ENCODE measurements around the gene EIF4E1B. TPM values are rescaled to one million over a fixed set of nuclear protein-coding genes. Genes with fewer than 3 reads are reported as not detected.
"Not testable (repeated sequence)": the region's sequence is repeated elsewhere in the genome, so short reads cannot be mapped to it uniquely, and the experiment has no call there.

The EIF4E1B gene
- total RNA-seq, 4 donors from 2014 or later: not detected

DNA sequence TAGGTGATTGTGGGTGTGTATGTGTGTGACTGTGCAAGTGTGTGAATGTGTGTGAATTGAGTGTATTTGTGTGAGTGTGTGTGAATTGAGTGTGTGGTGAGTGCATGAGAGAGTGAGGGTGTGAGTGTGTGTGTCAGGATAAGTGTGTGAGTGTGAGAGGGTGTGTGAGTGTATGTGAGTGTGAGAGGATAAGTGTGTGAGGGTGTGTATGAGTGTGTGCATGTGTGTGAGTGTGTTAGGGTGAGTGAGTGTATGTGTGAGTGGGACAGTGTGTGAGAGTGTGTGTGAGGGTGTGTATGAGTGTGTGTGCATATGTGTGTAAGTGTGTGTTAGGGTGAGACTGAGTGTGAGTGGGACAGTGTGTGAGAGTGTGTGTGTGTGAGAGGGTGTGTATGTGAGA, 42.2 kb upstream of the EIF4E1B start:
- H3K36me3 ChIP-seq: no peaks in the 10 kb centered on the region
- DNase-seq: no peak
- intact Hi-C loops (cut with DNase I; ENCODE audit: low total_unique reads) (no loop called here), in situ Hi-C loops (cut with MboI; ENCODE audit: low sequenced_read_pairs in 4 of 4) (no loop called here)
- no peak overlapping the region for H3K27ac ChIP-seq
- H3K9me3 ChIP-seq: peaks cover 0 to 16% (median 2%) of the 10 kb centered on the region in 3 donors
- ATAC-seq: no peak
- TF ChIP-seq POLR2A (IDR thresholded peaks at IDR 0.05): no peak
- TF ChIP-seq, protein P1, sequence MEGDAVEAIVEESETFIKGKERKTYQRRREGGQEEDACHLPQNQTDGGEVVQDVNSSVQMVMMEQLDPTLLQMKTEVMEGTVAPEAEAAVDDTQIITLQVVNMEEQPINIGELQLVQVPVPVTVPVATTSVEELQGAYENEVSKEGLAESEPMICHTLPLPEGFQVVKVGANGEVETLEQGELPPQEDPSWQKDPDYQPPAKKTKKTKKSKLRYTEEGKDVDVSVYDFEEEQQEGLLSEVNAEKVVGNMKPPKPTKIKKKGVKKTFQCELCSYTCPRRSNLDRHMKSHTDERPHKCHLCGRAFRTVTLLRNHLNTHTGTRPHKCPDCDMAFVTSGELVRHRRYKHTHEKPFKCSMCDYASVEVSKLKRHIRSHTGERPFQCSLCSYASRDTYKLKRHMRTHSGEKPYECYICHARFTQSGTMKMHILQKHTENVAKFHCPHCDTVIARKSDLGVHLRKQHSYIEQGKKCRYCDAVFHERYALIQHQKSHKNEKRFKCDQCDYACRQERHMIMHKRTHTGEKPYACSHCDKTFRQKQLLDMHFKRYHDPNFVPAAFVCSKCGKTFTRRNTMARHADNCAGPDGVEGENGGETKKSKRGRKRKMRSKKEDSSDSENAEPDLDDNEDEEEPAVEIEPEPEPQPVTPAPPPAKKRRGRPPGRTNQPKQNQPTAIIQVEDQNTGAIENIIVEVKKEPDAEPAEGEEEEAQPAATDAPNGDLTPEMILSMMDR (IDR thresholded peaks at IDR 0.05 in 4 of 5, conservative IDR thresholded peaks at IDR 0.05 in 1 of 5): no peak
- H3K4me1 ChIP-seq: no peaks in the 10 kb centered on the region
- H3K27me3 ChIP-seq: no peaks in the 10 kb centered on the region
- H3K4me3 ChIP-seq: no peak overlapping the region

DNA sequence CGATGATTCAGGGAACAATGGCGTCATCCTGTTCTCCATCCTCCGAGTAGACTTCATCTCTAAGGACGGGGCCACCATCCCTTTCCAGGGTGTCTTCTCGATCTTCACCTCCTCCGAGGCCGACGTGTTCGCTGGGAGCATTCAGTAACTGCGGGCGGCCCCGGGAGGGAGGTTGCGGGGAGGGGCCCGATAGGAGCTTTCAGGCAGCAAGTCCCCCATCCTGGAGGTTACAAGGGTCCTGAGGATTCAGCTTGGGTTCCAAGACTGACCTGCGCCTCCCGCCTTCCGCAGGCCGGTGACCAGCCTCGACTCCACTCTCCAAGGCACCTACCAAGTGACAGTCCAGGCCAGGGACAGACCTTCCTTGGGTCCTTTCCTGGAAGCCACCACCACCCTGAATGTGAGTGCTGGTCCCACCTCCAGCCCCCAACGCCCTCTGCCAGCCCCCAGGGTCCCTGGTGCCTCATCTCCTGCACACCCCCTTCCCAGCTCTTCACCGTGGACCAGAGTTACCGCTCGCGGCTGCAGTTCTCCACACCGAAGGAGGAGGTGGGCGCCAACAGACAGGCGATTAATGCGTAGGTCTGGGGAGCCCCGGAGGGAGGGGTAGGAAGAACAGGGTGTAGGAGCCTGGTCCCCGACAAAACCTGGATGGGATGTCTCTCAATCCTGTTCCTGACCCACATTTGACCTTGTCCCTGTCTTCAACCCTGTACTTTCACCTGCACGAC, 41.3 kb upstream of the EIF4E1B start:
- DNase-seq (no peak), ATAC-seq (no peak)
- TF ChIP-seq, protein P1 (IDR thresholded peaks at IDR 0.05 in 4 of 5, conservative IDR thresholded peaks at IDR 0.05 in 1 of 5): no peak
- no peak for TF ChIP-seq POLR2A (IDR thresholded peaks at IDR 0.05)
- Histone ChIP-seq H3K27me3 (no peaks in the 10 kb centered on the region), H3K36me3 (no peaks in the 10 kb centered on the region), H3K4me1 (no peaks in the 10 kb centered on the region), H3K4me3 (no peak overlapping the region), H3K27ac (no peak overlapping the region), H3K9me3 (peaks cover 0 to 16% (median 2%) of the 10 kb centered on the region in 3 donors)
- intact Hi-C loops (cut with DNase I; ENCODE audit: low total_unique reads) (no loop called here), in situ Hi-C loops (cut with MboI; ENCODE audit: low sequenced_read_pairs in 4 of 4) (no loop called here)

GRCh38 chr5:176590035-176590717, 40.3 kb upstream of the EIF4E1B start:
- ATAC-seq: no peak
- in situ Hi-C loops (cut with MboI; ENCODE audit: low sequenced_read_pairs in 4 of 4) (no loop called here), intact Hi-C loops (cut with DNase I; ENCODE audit: low total_unique reads) (no loop called here)
- no peak overlapping the region for H3K4me3 ChIP-seq
- no peak for TF ChIP-seq POLR2A (IDR thresholded peaks at IDR 0.05)
- TF ChIP-seq, protein P1 (IDR thresholded peaks at IDR 0.05 in 4 of 5, conservative IDR thresholded peaks at IDR 0.05 in 1 of 5): no peak
- H3K27ac ChIP-seq: no peak overlapping the region
- H3K27me3 ChIP-seq: no peaks in the 10 kb centered on the region
- H3K9me3 ChIP-seq: peaks cover 0 to 8% (median 0%) of the 10 kb centered on the region in 3 donors
- H3K36me3 ChIP-seq: no peaks in the 10 kb centered on the region
- no peaks in the 10 kb centered on the region for H3K4me1 ChIP-seq
- DNase-seq: no peak

DNA sequence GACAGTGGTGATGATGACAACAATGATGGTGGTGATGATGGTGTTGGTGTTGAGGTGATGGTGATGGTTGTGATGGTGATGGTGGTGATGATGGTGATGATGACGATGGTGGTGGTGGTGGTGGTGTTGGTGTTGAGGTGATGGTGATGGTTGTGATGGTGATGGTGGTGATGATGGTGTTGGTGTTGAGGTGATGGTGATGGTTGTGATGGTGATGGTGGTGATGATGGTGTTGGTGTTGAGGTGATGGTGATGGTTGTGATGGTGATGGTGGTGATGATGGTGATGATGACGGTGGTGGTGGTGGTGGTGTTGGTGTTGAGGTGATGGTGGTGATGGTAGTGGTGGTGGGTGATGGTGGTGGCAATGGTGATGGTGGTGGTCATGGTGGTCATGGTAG, 38.8 kb upstream of the EIF4E1B start:
- ATAC-seq; DNase-seq; H3K4me1 ChIP-seq; H3K4me3 ChIP-seq; in situ Hi-C loops (cut with MboI; ENCODE audit: low sequenced_read_pairs in 4 of 4); H3K27me3 ChIP-seq; H3K27ac ChIP-seq; intact Hi-C loops (cut with DNase I; ENCODE audit: low total_unique reads); H3K36me3 ChIP-seq; H3K9me3 ChIP-seq: not testable (repeated sequence)

GRCh38 chr5:176592573-176592972, 37.9 kb upstream of the EIF4E1B start:
- intact Hi-C loops (cut with DNase I; ENCODE audit: low total_unique reads): no loop called here
- Histone ChIP-seq H3K9me3 (no peaks in the 10 kb centered on the region), H3K4me1 (no peaks in the 10 kb centered on the region), H3K36me3 (no peaks in the 10 kb centered on the region), H3K27ac (no peak overlapping the region), H3K27me3 (peaks cover 0 to 2% (median 0%) of the 10 kb centered on the region in 3 donors), H3K4me3 (no peak overlapping the region)
- in situ Hi-C loops (cut with MboI; ENCODE audit: low sequenced_read_pairs in 4 of 4): no loop called here
- TF ChIP-seq, protein P1 (IDR thresholded peaks at IDR 0.05 in 4 of 5, conservative IDR thresholded peaks at IDR 0.05 in 1 of 5): no peak
- TF ChIP-seq POLR2A (IDR thresholded peaks at IDR 0.05): no peak
- DNase-seq: no peak
- no peak for ATAC-seq
